Tibial nerve (tissue), 4 donors: ENCODE measurements around the gene KRTAP10-2. TPM values are rescaled to one million over a fixed set of nuclear protein-coding genes. Genes with fewer than 3 reads are reported as not detected.
"Not testable (repeated sequence)": the region's sequence is repeated elsewhere in the genome, so short reads cannot be mapped to it uniquely, and the experiment has no call there.

Experiments used
- DNase-seq, 2 donors: peaks; one replicate each; pipeline ENCODE4 v3.0.0-alpha.2; 2019; ENCODE audit warnings: low spot score in 2 of 2
- H3K27ac ChIP-seq, 4 donors: fragments of 200-600 bp; sonication (generic) in 3 of 4; one replicate each; pipeline ENCODE4 v1.5.1; 2017 to 2019; ENCODE audit warnings: mild to moderate bottlenecking in 1 of 4
- H3K27me3 ChIP-seq, 2 donors: fragments of 200-600 bp; sonication (generic) in 1 of 2; one replicate each; pipeline versions ENCODE4 v1.5.1 to v1.6.0; 2017 to 2019
- H3K36me3 ChIP-seq, 3 donors: fragments of 200-600 bp; sonication (generic); one replicate each; pipeline ENCODE4 v1.5.1; 2018 to 2019
- H3K4me1 ChIP-seq, 4 donors: fragments of 200-600 bp; sonication (generic) in 3 of 4; one replicate each; pipeline ENCODE4 v1.5.1; 2017 to 2019
- H3K4me3 ChIP-seq, 4 donors: fragments of 200-600 bp; sonication (generic) in 3 of 4; one replicate each; pipeline ENCODE4 v1.5.1; 2017 to 2019; ENCODE audit warnings: mild to moderate bottlenecking in 1 of 4, moderate library complexity in 1 of 4
- H3K9me3 ChIP-seq, 4 donors: fragments of 200-600 bp; sonication (generic) in 3 of 4; one replicate each; pipeline ENCODE4 v1.5.1; 2017 to 2019
- CTCF ChIP-seq, 5 experiments: fragments of 200-600 bp in 3 of 5; fragments of 450-650 bp in 2 of 5; sonication (generic) in 3 of 5; IDR thresholded peaks; one replicate each; pipeline ENCODE4 v1.5.1; 2016 to 2019; ENCODE audit warnings: antibody characterized with exemption in 5 of 5, mild to moderate bottlenecking in 3 of 5, moderate library complexity in 2 of 5
- EP300 ChIP-seq, 2 donors: sonication (generic); formaldehyde crosslinking; IDR thresholded peaks; one replicate each; pipeline ENCODE4 v1.6.1; 2017; ENCODE audit warnings: antibody characterized with exemption in 2 of 2, mild to moderate bottlenecking in 1 of 2
- POLR2A ChIP-seq, 2 donors: fragments of 450-650 bp; IDR thresholded peaks; one replicate each; pipeline ENCODE4 v1.6.1; 2017; ENCODE audit warnings: antibody characterized with exemption in 2 of 2, mild to moderate bottlenecking in 2 of 2, moderate library complexity in 2 of 2
- WGBS, 2 donors: methylation state at CpG; one replicate each; pipeline ENCODE4 v1.1.5; 2018; 5-methylcytosine and 5-hydroxymethylcytosine counted together
- total RNA-seq, 4 donors: library from RNA; depleted of rRNA; stranded (reverse); fragments of >200 nt; gene quantifications; one replicate each; pipeline ENCODE4 v1.1.0, GENCODE V29; 2016

KRTAP10-2 gene, protein sequence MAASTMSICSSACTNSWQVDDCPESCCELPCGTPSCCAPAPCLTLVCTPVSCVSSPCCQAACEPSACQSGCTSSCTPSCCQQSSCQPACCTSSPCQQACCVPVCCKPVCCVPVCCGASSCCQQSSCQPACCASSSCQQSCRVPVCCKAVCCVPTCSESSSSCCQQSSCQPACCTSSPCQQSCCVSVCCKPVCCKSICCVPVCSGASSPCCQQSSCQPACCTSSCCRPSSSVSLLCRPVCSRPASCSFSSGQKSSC
- total RNA-seq = not detected

DNA sequence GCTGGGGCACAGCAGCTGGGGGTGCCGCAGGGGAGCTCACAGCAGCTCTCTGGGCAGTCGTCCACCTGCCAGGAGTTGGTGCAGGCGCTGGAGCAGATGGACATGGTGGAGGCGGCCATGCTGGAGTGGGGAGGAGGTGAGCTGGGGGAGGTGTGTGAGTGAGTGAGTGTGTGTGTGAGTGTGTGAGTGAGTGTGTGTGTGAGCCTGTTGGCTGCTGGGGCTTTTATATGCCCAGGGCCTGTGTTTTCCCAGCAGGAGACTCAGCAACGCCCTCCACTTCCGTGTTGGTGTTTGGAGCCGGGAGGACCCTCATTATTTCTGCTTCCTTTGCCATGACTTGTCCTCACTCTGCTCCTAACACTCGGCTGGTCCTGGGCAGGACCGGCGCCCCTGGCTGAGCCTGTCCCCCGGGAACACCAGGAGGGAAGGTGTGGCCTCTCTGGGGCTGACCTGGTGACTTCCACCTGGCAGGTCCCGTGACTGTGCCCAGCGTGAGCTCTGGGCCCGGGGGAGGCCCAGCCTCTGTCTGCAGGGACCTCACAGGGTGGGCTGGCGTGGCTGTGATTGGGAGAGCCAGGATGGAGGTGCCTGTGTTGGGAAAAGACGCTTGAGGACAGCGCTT, at the start of gene KRTAP10-2:
Gene KRTAP10-2 (minus strand): TSS at position 166 of the 622 bp plus-strand sequence. CDS start 47 bp downstream, at position 119.
- no peaks in the 10 kb centered on the region for H3K36me3 ChIP-seq
- no peaks in the 10 kb centered on the region for H3K4me1 ChIP-seq
- 57 to 59% methylated on average over 13 to 14 of the region's 17 CpGs for WGBS, 2 donors
- DNase-seq = no peak
- peaks cover 0 to 26% (median 2%) of the 10 kb centered on the region in 4 donors for H3K9me3 ChIP-seq
- H3K4me3 ChIP-seq = no peak within 1 kb of the TSS
- no peak within 1 kb of the TSS for H3K27ac ChIP-seq
- TF ChIP-seq CTCF (IDR thresholded peaks at IDR 0.05) (no peak), EP300 (IDR thresholded peaks at IDR 0.05) (no peak), POLR2A (IDR thresholded peaks at IDR 0.05) (no peak)
- peaks cover 0 to 22% of the 10 kb centered on the region in 2 donors for H3K27me3 ChIP-seq

DNA sequence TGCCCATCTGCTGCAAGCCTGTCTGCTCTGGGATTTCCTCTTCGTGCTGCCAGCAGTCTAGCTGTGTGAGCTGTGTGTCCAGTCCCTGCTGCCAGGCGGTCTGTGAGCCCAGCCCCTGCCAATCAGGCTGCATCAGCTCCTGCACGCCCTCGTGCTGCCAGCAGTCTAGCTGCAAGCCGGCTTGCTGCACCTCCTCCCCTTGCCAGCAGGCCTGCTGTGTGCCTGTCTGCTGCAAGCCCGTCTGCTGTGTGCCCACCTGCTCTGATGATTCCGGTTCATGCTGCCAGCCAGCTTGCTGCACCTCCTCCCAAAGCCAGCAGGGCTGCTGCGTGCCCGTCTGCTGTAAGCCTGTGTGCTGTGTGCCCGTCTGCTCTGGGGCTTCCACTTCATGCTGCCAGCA, 49.8 kb upstream of the KRTAP10-2 start:
- not testable (repeated sequence) for H3K4me1 ChIP-seq, H3K36me3 ChIP-seq, DNase-seq, H3K27ac ChIP-seq, H3K27me3 ChIP-seq, H3K4me3 ChIP-seq
- WGBS, 2 donors = 78 to 79% methylated on average over 6 to 10 of the region's 10 CpGs
- peaks cover 0 to 19% (median 0%) of the 10 kb centered on the region in 4 donors for H3K9me3 ChIP-seq

DNA sequence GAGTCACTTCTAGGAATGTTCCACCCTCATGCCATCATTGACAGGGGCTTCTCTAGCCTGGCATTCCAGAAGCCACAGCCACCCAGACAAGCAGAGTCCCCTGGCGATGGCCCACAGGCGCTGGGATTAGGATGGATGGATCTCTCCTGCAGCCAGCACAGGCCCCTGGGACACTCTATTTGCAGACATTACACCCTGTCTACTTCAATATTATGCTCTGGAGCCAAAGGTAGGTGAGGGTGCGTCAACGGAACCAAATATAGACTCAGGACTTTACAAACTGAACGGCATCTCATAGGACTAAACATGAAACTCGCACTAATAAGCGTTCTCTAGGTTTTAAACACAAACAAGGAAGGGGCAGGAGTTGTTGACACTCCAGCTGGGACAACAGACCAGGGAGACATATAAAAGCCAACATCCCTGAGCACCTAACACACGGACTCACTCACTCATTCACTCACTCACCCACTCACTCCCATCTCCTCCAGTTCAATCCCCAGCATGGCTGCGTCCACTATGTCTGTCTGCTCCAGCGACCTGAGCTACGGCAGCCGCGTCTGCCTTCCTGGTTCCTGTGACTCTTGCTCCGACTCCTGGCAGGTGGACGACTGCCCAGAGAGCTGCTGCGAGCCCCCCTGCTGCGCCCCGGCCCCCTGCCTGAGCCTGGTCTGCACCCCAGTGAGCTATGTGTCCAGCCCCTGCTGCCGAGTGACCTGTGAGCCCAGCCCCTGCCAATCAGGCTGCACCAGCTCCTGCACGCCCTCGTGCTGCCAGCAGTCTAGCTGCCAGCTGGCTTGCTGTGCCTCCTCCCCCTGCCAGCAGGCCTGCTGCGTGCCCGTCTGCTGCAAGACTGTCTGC, 49.0 kb upstream of the KRTAP10-2 start, which contains the start of gene KRTAP10-7:
Gene KRTAP10-7 (plus strand): TSS at position 480 of the 861 bp plus-strand sequence. CDS start 25 bp downstream, at position 505.
- H3K27me3 ChIP-seq, H3K36me3 ChIP-seq, H3K27ac ChIP-seq, DNase-seq, H3K4me3 ChIP-seq, H3K4me1 ChIP-seq: not testable (repeated sequence)
- WGBS, 2 donors = 71 to 77% methylated on average over 16 to 23 of the region's 23 CpGs
- peaks cover 0 to 18% (median 0%) of the 10 kb centered on the region in 4 donors for H3K9me3 ChIP-seq

- H3K36me3 ChIP-seq = no peaks in the 10 kb centered on the region
- H3K9me3 ChIP-seq = peaks cover 0 to 17% (median 0%) of the 10 kb centered on the region in 4 donors
- DNase-seq = no peak
- WGBS, 2 donors = 77 to 82% methylated on average over 8 of the region's 8 CpGs
- H3K27me3 ChIP-seq = no peaks in the 10 kb centered on the region
- TF ChIP-seq POLR2A (IDR thresholded peaks at IDR 0.05) (no peak), EP300 (IDR thresholded peaks at IDR 0.05) (no peak), CTCF (IDR thresholded peaks at IDR 0.05) (no peak)
- H3K4me1 ChIP-seq = no peaks in the 10 kb centered on the region
- H3K27ac ChIP-seq = no peak overlapping the region
- no peak overlapping the region for H3K4me3 ChIP-seq
Observed at GRCh38 chr21:44599264-44600029, 48.1 kb upstream of the KRTAP10-2 start.

DNA sequence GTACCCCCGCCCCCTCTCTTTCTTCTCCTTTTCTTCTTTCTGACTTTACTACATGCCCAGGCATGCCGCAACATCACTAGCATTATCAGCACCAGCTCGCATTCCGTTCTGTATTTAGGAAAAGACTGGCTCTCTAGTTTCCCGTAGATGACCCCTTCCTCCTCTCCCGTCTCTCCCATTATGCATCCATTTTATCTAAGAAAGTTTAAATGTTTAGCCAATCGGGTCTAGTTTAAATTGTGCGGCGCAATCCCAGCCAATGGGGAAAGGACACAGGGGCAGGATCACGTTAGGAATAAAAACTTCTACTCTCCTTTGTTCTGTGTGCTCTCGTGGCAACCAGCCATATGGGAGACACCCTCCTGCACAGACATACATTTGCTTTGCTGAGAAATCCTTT, 46.8 kb upstream of the KRTAP10-2 start:
- Histone ChIP-seq H3K27me3 (peaks cover 0 to 2% of the 10 kb centered on the region in 2 donors), H3K4me1 (no peaks in the 10 kb centered on the region), H3K4me3 (no peak overlapping the region), H3K27ac (no peak overlapping the region), H3K9me3 (peaks cover 0 to 10% (median 0%) of the 10 kb centered on the region in 4 donors), H3K36me3 (no peaks in the 10 kb centered on the region)
- 61 to 69% methylated on average over 11 of the region's 11 CpGs for WGBS, 2 donors
- TF ChIP-seq POLR2A (IDR thresholded peaks at IDR 0.05) (no peak), CTCF (IDR thresholded peaks at IDR 0.05) (no peak), EP300 (IDR thresholded peaks at IDR 0.05) (no peak)
- DNase-seq = no peak
